GM12878 (cell line): ENCODE measurements around the gene AOC3. TPM values are rescaled to one million over a fixed set of nuclear protein-coding genes. Genes with fewer than 3 reads are reported as not detected.
A peak's percentile ranks its signal among the peaks of the same experiment; 100 is the strongest.

ENCODE experiments used
- ATF3 ChIP-seq: IDR thresholded peaks from 2 replicates; pipeline ENCODE4 v1.6.1; 2011; ENCODE audit warnings: low read depth, mild to moderate bottlenecking, low read length, moderate library complexity, borderline replicate concordance; ENCODE audit errors: extremely low read depth
- BCL3 ChIP-seq: IDR thresholded peaks from 2 replicates; pipeline ENCODE4 v1.6.1; 2011; ENCODE audit warnings: borderline replicate concordance, low read depth, mild to moderate bottlenecking, moderate library complexity, low read length; ENCODE audit not compliant: insufficient read depth, poor library complexity, severe bottlenecking
- CBX3 ChIP-seq: fragments of 200-600 bp; sonication (generic); IDR thresholded peaks from 2 replicates; pipeline ENCODE4 v1.6.1; 2016; ENCODE audit warnings: low read depth, borderline replicate concordance
- CHD1 ChIP-seq: IDR thresholded peaks from 2 replicates; pipeline ENCODE4 v1.6.1; 2012; ENCODE audit warnings: low read depth, low read length, improper control_type of control experiment
- ETV6 ChIP-seq, 2 experiments: fragments of 450-650 bp in 1 of 2; IDR thresholded peaks in 1 of 2; conservative IDR thresholded peaks in 1 of 2; 2 replicates each; pipeline ENCODE4 v1.6.1; 2014; ENCODE audit warnings: antibody characterized with exemption in 1 of 2, borderline replicate concordance in 1 of 2, low read depth in 1 of 2, mild to moderate bottlenecking in 1 of 2, moderate library complexity in 1 of 2
- FOS ChIP-seq: IDR thresholded peaks from 3 replicates; pipeline ENCODE4 v1.6.1; 2011; ENCODE audit warnings: borderline replicate concordance; ENCODE audit not compliant: insufficient read length; ENCODE audit errors: extremely low read depth
- GATAD2B ChIP-seq: fragments of 450-650 bp; conservative IDR thresholded peaks from 2 replicates; pipeline ENCODE4 v1.6.1; 2017; ENCODE audit warnings: low read depth, mild to moderate bottlenecking, moderate library complexity
- HSF1 ChIP-seq: fragments of 150-350 bp; IDR thresholded peaks from 2 replicates; pipeline ENCODE4 v1.6.1; 2014; ENCODE audit warnings: mild to moderate bottlenecking, low read depth, low read length
- IRF4 ChIP-seq: IDR thresholded peaks from 2 replicates; pipeline ENCODE4 v1.6.1; 2011; ENCODE audit warnings: low read depth, low read length
- JUND ChIP-seq: IDR thresholded peaks from 2 replicates; pipeline ENCODE4 v1.6.1; 2012; ENCODE audit warnings: low read depth, mild to moderate bottlenecking, low read length, improper control_type of control experiment, moderate library complexity
- MAX ChIP-seq: IDR thresholded peaks from 2 replicates; pipeline ENCODE4 v1.6.1; 2012; ENCODE audit warnings: low read depth, low read length, improper control_type of control experiment
- MEF2B ChIP-seq: fragments of 450-650 bp; IDR thresholded peaks from 2 replicates; pipeline ENCODE4 v1.6.1; 2018; ENCODE audit warnings: mild to moderate bottlenecking, moderate library complexity; ENCODE audit not compliant: partially characterized antibody, poor library complexity, severe bottlenecking
- MTA3 ChIP-seq: IDR thresholded peaks from 2 replicates; pipeline ENCODE4 v1.6.1; 2012; ENCODE audit warnings: low read length, inconsistent platforms, borderline replicate concordance
- MXI1 ChIP-seq: fragments of 150-350 bp; IDR thresholded peaks from 2 replicates; pipeline ENCODE4 v1.6.1; 2011; ENCODE audit warnings: low read depth, mild to moderate bottlenecking, inconsistent platforms, low read length, improper control_type of control experiment
- NBN ChIP-seq: fragments of 450-650 bp; IDR thresholded peaks from 2 replicates; pipeline ENCODE4 v1.6.1; 2016
- PBX3 ChIP-seq: IDR thresholded peaks from 2 replicates; pipeline ENCODE4 v1.6.1; 2011; ENCODE audit warnings: mild to moderate bottlenecking, low read depth, low read length, moderate library complexity; ENCODE audit not compliant: insufficient replicate concordance
- POU2F2 ChIP-seq: IDR thresholded peaks from 3 replicates; pipeline ENCODE4 v1.6.1; 2011; ENCODE audit warnings: low read depth, mild to moderate bottlenecking, low read length, borderline replicate concordance
- RB1 ChIP-seq: fragments of 450-650 bp; formaldehyde crosslinking; IDR thresholded peaks from 2 replicates; pipeline ENCODE4 v1.6.1; 2017; ENCODE audit warnings: mild to moderate bottlenecking, borderline replicate concordance
- RUNX3 ChIP-seq: IDR thresholded peaks from 2 replicates; pipeline ENCODE4 v1.6.1; 2012; ENCODE audit warnings: low read length, inconsistent platforms
- TCF12 ChIP-seq: IDR thresholded peaks from 2 replicates; pipeline ENCODE4 v1.6.1; 2011; ENCODE audit warnings: low read depth, mild to moderate bottlenecking, low read length
- TCF7 ChIP-seq: IDR thresholded peaks from 2 replicates; pipeline ENCODE4 v1.6.1; 2014; ENCODE audit warnings: antibody characterized with exemption, borderline replicate concordance
- WRNIP1 ChIP-seq: IDR thresholded peaks from 2 replicates; pipeline ENCODE4 v1.6.1; 2011; ENCODE audit warnings: low read depth, low read length, improper control_type of control experiment, borderline replicate concordance
- YY1 ChIP-seq: IDR thresholded peaks from 2 replicates; pipeline ENCODE4 v1.6.1; 2011; ENCODE audit warnings: low read depth, mild to moderate bottlenecking, low read length
- ZSCAN29 ChIP-seq: fragments of 450-650 bp; IDR thresholded peaks from 2 replicates; pipeline ENCODE4 v1.6.1; 2017; ENCODE audit warnings: mild to moderate bottlenecking, moderate library complexity
- polyA plus RNA-seq, 11 experiments: library from polyadenylated mRNA; depleted of rRNA in 4 of 11; unstranded in 6 of 11; stranded (reverse) in 5 of 11; fragments of >200 nt; fragmentation: Nextera tagmentation in 4 of 11; fragmentation: Illumina TruSeq in 1 of 11; extraction: Ambion mirVana in 4 of 11; extraction: Trizol in 1 of 11; gene quantifications; 1 replicate in 1 of 11; 2 replicates in 10 of 11; pipeline versions ENCODE4 v1.2.1 to v1.2.3, GENCODE V29; 2011 to 2016; ENCODE audit warnings: inconsistent platforms in 2 of 11, missing spikeins in 2 of 11, low read depth in 1 of 11
- total RNA-seq, 4 experiments: library from RNA; depleted of rRNA in 3 of 4; stranded (reverse); fragments of >200 nt in 3 of 4; fragmentation: Illumina TruSeq in 1 of 4; extraction: Trizol in 1 of 4; gene quantifications; 2 replicates each; pipeline versions ENCODE4 v1.2.1 to v1.2.3, GENCODE V29; 2013 to 2021

The AOC3 gene
- total and polyA plus RNA-seq, 10 of the 15 experiments (the other 5 are each of a cell fraction or from before 2014, with no cell fraction given), result 0.02 to 0.91 (median 0.34) TPM; not detected in 2

- TF ChIP-seq MEF2B, result peak; percentile 61
- TF ChIP-seq ZSCAN29, result no peak
- no peak for TF ChIP-seq CBX3
- peak; percentile 24; the same call in 1 of the 2 replicates for TF ChIP-seq RUNX3
- peak; percentile 78; the same call in 1 of the 2 replicates for TF ChIP-seq RB1
- TF ChIP-seq WRNIP1, result no peak
- TF ChIP-seq BCL3, result no peak
- peak; percentile 64 for TF ChIP-seq ATF3
- TF ChIP-seq YY1, result peak; percentile 51
- peak; percentile 99 for TF ChIP-seq MAX
- TF ChIP-seq IRF4, result peak; percentile 16; the same call in 1 of the 2 replicates
- TF ChIP-seq POU2F2, result no peak; the same call in 2 of the 3 replicates
- no peak for TF ChIP-seq FOS
- peak; percentile 76 for TF ChIP-seq GATAD2B
- no peak for TF ChIP-seq JUND
- TF ChIP-seq NBN, result peak; percentile 99
- peak; percentile 24; the same call in 1 of the 2 replicates for TF ChIP-seq TCF12
- TF ChIP-seq TCF7, result no peak
- no peak for TF ChIP-seq CHD1
- TF ChIP-seq MTA3, result no peak
- TF ChIP-seq HSF1, result no peak
- no peak for TF ChIP-seq PBX3
- TF ChIP-seq MXI1, result peak; percentile 99
- TF ChIP-seq ETV6 (conservative IDR thresholded peaks at IDR 0.05 in 1 of 2, IDR thresholded peaks at IDR 0.05 in 1 of 2; ENCODE audit: borderline replicate concordance in 1 of 2, low read depth in 1 of 2), result no peak
These were observed 17.8 kb upstream of the AOC3 start, which contains the start of gene PSME3 (continued) for GRCh38 chr17:42832934-42833766.
